NCI-H2029 (cell line): ENCODE data around the gene RPL18.
"Not testable (repeated sequence)": the region's sequence is repeated elsewhere in the genome, so short reads cannot be mapped to it uniquely, and the experiment has no call there.

Source experiments
- DNase-seq: peaks from one replicate; lab custom pipeline; 2025; lab: John Stamatoyannopoulos, UW

RPL18 gene

GRCh38 chr19:48588670-48589401, 30.1 kb downstream of the RPL18 start:
- peak; percentile 82 for DNase-seq

- no peak for DNase-seq
These were observed 31.6 kb downstream of the RPL18 start for GRCh38 chr19:48587387-48587786.

- DNase-seq: no peak
These were observed 36.8 kb downstream of the RPL18 start for GRCh38 chr19:48582168-48582567.

- DNase-seq: no peak
These were observed 40.1 kb downstream of the RPL18 start for GRCh38 chr19:48578891-48579290.

GRCh38 chr19:48577908-48578307, 41.1 kb downstream of the RPL18 start:
- DNase-seq: not testable (repeated sequence)

GRCh38 chr19:48575931-48576622, 42.9 kb downstream of the RPL18 start:
- no peak for DNase-seq

- no peak for DNase-seq
These were observed 45.8 kb downstream of the RPL18 start for GRCh38 chr19:48573163-48573505.

- DNase-seq: peak; percentile 90
These were observed 47.4 kb downstream of the RPL18 start for GRCh38 chr19:48571378-48572162.

GRCh38 chr19:48569814-48570213, 49.2 kb downstream of the RPL18 start:
- peak; percentile 23 for DNase-seq

GRCh38 chr19:48568345-48568886, 50.6 kb downstream of the RPL18 start:
- peak; percentile 82 for DNase-seq
